HL-60 (cell line): ENCODE measurements around the gene CDH3.

Experiments used
- DNase-seq, 2 experiments: peaks; one replicate each; pipeline ENCODE4 v3.0.0-alpha.2; 2010 to 2020; ENCODE audit warnings: low read depth in 1 of 2, low spot score in 1 of 2
- H3K27ac ChIP-seq: fragments of 250-450 bp; sonication (Bioruptor Pico); replicated peaks from 2 replicates; pipeline ENCODE4 v1.5.1; 2020; ENCODE audit warnings: mild to moderate bottlenecking, moderate library complexity
- H3K27me3 ChIP-seq: fragments of 250-450 bp; sonication (Bioruptor Pico); 2 replicates; pipeline ENCODE4 v1.5.1; 2021; ENCODE audit warnings: mild to moderate bottlenecking, moderate library complexity; ENCODE audit not compliant: insufficient read depth, poor library complexity, severe bottlenecking
- H3K4me3 ChIP-seq: replicated peaks from 2 replicates; pipeline ENCODE4 v1.5.1; 2011; ENCODE audit warnings: mild to moderate bottlenecking, control low read depth, low read length; ENCODE audit not compliant: insufficient read depth
- CTCF ChIP-seq: IDR thresholded peaks from one replicate; pipeline ENCODE4 v1.5.1; 2011; ENCODE audit warnings: low read length, control low read depth, inconsistent platforms; ENCODE audit not compliant: insufficient read depth
- GABPA ChIP-seq: IDR thresholded peaks from 2 replicates; pipeline ENCODE4 v1.6.1; 2012; ENCODE audit warnings: low read depth
- POLR2AphosphoS5 ChIP-seq: IDR thresholded peaks from 2 replicates; pipeline ENCODE4 v1.6.1; 2012; ENCODE audit warnings: low read depth
- SPI1 ChIP-seq: IDR thresholded peaks from 2 replicates; pipeline ENCODE4 v1.6.1; 2012; ENCODE audit warnings: low read depth, mild to moderate bottlenecking, borderline replicate concordance
- TF ChIP-seq, protein P1 (sequence below): IDR thresholded peaks from 2 replicates; pipeline ENCODE4 v1.6.1; 2012; ENCODE audit warnings: low read depth; ENCODE audit not compliant: insufficient replicate concordance

The CDH3 gene

GRCh38 chr16:68658974-68659360 is 13.9 kb downstream of the CDH3 start:
- H3K27me3 ChIP-seq = no peaks in the 10 kb centered on the region
- TF ChIP-seq GABPA (no peak), POLR2AphosphoS5 (no peak), SPI1 (no peak), CTCF (no peak)
- TF ChIP-seq, protein P1, sequence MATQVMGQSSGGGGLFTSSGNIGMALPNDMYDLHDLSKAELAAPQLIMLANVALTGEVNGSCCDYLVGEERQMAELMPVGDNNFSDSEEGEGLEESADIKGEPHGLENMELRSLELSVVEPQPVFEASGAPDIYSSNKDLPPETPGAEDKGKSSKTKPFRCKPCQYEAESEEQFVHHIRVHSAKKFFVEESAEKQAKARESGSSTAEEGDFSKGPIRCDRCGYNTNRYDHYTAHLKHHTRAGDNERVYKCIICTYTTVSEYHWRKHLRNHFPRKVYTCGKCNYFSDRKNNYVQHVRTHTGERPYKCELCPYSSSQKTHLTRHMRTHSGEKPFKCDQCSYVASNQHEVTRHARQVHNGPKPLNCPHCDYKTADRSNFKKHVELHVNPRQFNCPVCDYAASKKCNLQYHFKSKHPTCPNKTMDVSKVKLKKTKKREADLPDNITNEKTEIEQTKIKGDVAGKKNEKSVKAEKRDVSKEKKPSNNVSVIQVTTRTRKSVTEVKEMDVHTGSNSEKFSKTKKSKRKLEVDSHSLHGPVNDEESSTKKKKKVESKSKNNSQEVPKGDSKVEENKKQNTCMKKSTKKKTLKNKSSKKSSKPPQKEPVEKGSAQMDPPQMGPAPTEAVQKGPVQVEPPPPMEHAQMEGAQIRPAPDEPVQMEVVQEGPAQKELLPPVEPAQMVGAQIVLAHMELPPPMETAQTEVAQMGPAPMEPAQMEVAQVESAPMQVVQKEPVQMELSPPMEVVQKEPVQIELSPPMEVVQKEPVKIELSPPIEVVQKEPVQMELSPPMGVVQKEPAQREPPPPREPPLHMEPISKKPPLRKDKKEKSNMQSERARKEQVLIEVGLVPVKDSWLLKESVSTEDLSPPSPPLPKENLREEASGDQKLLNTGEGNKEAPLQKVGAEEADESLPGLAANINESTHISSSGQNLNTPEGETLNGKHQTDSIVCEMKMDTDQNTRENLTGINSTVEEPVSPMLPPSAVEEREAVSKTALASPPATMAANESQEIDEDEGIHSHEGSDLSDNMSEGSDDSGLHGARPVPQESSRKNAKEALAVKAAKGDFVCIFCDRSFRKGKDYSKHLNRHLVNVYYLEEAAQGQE = no peak
- H3K27ac ChIP-seq = no peak overlapping the region
- no peak for DNase-seq
- H3K4me3 ChIP-seq = no peak overlapping the region

DNA sequence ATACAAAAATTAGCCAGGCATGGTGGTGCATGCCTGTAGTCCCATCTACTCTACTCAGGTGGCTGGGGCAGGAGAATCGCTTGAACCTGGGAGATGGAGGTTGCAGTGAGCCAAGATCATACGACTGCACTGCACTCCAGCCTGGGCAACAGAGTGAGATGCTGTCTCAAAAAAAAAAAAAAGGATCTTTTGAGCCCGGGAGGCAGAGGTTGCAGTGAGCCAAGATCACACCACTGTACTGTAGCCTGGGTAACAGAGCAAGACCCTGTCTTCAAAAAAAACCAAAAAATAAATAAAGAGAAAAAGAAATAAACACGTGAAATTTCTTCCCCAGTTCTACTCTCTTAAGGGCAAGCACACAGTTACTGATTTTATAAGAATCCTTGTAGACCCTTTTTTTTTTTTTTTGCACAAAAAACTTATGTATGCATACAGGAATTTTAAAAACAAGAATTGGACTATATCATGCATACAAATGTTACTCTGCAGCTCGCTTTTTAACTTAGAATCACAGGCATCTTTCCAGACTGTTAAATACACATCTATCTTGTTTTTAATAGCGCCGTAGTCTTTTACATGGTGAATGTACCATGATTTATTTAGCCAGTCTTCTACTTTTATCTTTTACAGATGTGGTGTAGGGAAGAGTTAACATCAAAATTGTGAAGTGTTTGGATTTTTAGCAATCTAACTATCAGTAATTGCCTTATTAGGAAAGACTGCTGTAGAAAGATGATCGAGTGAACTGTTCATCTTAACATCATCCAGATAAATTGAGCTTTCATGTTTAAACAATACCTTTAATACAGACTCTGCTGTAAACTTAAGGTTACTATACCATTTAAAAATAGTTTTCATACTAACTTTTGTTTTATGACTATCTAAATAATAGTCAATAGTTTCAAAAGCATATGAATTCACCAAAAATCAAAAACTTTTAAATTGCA is 14.6 kb downstream of the CDH3 start:
- Histone ChIP-seq H3K4me3 (no peak overlapping the region), H3K27ac (no peak overlapping the region), H3K27me3 (no peaks in the 10 kb centered on the region)
- no peak for TF ChIP-seq POLR2AphosphoS5
- TF ChIP-seq SPI1 = no peak
- TF ChIP-seq CTCF = no peak
- TF ChIP-seq, protein P1 = no peak
- no peak for TF ChIP-seq GABPA
- DNase-seq = no peak

DNA sequence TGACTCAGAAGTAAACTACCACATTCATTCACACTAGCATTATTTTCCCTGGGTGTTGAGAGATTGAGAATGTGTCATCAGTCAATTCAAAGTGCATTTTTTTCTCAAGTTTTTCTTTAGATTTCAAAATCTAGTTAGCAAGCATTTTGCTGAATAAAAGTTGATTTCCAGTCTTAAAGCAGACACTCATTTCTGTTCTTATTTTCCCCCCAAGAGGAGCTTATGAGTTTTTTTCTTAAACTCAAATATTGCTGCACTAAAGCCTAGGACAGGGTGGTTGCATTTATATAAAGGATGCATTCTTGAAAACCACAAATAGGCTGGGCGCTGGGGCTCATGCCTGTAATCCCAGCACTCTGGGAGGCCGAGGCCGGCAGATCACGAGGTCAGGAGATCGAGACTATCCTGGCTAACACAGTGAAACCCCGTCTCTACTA is 15.3 kb downstream of the CDH3 start:
- H3K4me3 ChIP-seq = no peak overlapping the region
- no peaks in the 10 kb centered on the region for H3K27me3 ChIP-seq
- DNase-seq = no peak
- no peak overlapping the region for H3K27ac ChIP-seq
- TF ChIP-seq, protein P1 = no peak
- TF ChIP-seq CTCF (no peak), GABPA (no peak), SPI1 (no peak), POLR2AphosphoS5 (no peak)
